Left ventricle myocardium inferior (tissue), 1 donor: ENCODE results near the gene EFTUD2. TPM values are rescaled to one million over a fixed set of nuclear protein-coding genes. Genes with fewer than 3 reads are reported as not detected.

Experiments
- DNase-seq: peaks from one replicate; pipeline ENCODE4 v3.0.0-alpha.2; 2020
- H3K27ac ChIP-seq: fragments of 200-600 bp; replicated peaks from 2 replicates; pipeline ENCODE4 v1.8.0; 2021
- H3K27me3 ChIP-seq: fragments of 200-600 bp; 2 replicates; pipeline ENCODE4 v1.8.0; 2021; ENCODE audit warnings: low read depth
- H3K36me3 ChIP-seq: fragments of 200-600 bp; 2 replicates; pipeline ENCODE4 v1.8.0; 2021
- H3K4me1 ChIP-seq: fragments of 200-600 bp; 2 replicates; pipeline ENCODE4 v1.8.0; 2021
- H3K4me3 ChIP-seq: fragments of 200-600 bp; 2 replicates; pipeline ENCODE4 v1.8.0; 2021; ENCODE audit warnings: mild to moderate bottlenecking, moderate library complexity
- H3K9me3 ChIP-seq: fragments of 200-600 bp; replicated peaks from 2 replicates; pipeline ENCODE4 v1.8.0; 2021
- intact Hi-C: fragments of 100-400 bp; cut with micrococcal nuclease; formaldehyde crosslinking; loops from one replicate; pipeline ENCODE4 v1.11.0; 2022
- total RNA-seq: library from RNA; stranded (reverse); fragmentation: NEBNext Ultra II Directional; extraction: Animal tissue kit (Norgen Biotek cat#: 25700); gene quantifications from one replicate; pipeline ENCODE4 v1.2.1, GENCODE V29; 2021
- TF ChIP-seq, protein P1 (sequence below): fragments of 200-600 bp; IDR thresholded peaks from 2 replicates; pipeline ENCODE4 v1.8.0; 2021; ENCODE audit warnings: antibody characterized with exemption, mild to moderate bottlenecking, borderline replicate concordance
- donor health status: DM: no; HTN: yes; CAD: no; lungs with severe emphysema.

The EFTUD2 gene
- total RNA-seq, 1 donor from 2014 or later, result 62.0 TPM

DNA sequence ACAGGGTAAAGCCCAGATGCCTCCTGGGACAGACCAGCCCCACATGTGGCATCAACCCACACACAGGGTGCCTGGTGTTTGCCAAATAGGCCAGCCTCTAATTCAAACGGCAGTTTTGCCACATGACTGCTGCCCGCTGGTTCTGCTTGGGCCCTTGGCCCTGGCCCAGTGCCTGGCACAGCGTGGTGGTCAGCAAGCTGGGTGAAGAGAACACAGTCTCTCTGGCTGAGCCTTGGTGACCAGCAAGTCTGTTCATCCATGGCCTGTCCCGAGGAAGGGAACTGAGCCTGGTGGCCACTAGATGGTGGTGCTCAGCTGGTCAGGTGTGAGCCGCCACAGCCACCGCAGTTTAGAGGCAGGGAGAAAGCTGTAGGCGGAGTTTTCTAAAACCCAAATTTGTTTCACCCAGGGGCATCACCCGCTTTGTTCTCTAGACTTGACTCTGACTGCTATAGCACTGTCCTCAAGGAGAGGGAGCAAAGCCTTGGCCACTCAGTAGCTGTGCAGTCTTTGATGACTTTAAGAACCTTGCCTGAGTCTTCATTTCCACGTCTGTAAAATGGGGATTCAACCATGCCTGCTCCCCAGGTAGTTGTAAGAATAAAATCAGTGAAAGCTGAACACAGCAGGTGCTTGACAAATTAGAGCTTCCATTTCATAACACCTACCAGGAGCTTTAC lies 20.8 kb upstream of the EFTUD2 start:
- H3K9me3 ChIP-seq, result no peaks in the 10 kb centered on the region
- intact Hi-C loops, result loop anchor here (1.0 kb wide), 1 partner anchor 101 kb away; no protein-coding TSS in a partner anchor
- H3K27me3 ChIP-seq, result peaks cover 6% of the 10 kb centered on the region
- no peaks in the 10 kb centered on the region for H3K36me3 ChIP-seq
- no peak overlapping the region for H3K4me3 ChIP-seq
- peak; percentile 78 for DNase-seq
- peaks cover 62% of the 10 kb centered on the region for H3K4me1 ChIP-seq
- TF ChIP-seq, protein P1, sequence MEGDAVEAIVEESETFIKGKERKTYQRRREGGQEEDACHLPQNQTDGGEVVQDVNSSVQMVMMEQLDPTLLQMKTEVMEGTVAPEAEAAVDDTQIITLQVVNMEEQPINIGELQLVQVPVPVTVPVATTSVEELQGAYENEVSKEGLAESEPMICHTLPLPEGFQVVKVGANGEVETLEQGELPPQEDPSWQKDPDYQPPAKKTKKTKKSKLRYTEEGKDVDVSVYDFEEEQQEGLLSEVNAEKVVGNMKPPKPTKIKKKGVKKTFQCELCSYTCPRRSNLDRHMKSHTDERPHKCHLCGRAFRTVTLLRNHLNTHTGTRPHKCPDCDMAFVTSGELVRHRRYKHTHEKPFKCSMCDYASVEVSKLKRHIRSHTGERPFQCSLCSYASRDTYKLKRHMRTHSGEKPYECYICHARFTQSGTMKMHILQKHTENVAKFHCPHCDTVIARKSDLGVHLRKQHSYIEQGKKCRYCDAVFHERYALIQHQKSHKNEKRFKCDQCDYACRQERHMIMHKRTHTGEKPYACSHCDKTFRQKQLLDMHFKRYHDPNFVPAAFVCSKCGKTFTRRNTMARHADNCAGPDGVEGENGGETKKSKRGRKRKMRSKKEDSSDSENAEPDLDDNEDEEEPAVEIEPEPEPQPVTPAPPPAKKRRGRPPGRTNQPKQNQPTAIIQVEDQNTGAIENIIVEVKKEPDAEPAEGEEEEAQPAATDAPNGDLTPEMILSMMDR, result peak; percentile 89
- peak overlapping the region; percentile 85 for H3K27ac ChIP-seq

DNA sequence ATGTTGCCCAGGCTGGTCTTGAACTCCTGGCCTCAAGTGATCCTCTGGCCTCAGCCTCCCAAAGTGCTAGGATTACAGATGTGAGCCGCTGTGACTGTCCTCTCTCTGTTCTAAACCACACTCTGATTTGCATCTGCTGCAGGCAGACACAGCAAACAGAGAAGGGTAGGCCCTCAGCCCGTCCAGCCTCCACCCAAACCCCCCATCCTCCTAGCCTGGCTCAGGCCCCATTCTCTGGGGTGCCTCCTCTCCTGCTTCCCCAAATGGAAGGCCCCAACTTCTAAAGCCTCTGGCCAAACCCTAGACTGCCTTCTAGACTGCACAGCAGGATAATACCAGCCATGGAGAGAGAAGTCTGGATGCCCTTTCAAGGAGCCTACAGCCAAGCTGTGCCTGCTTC lies 20.2 kb upstream of the EFTUD2 start:
- intact Hi-C loops, result no loop called here

DNA sequence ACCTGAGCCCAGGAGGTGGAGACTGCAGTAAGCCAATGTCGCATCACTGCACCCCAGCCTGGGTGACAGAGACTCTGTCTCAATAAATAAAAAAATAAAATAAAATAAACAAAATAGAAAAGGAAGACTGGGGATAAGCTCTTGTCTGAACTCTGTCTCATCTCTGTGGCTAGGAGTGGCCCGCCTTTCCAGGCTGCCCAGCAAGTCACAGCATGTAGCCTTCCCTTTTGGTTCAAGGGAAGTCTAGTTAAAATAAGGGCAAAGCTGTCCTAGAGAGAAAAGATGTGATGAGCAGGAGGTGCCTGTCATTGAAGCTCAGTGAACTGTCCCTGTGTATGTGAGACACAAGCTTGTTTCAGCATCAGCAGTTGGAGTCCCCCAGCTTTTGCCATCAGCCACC lies 18.8 kb upstream of the EFTUD2 start:
- TF ChIP-seq, protein P1, result no peak
- peaks cover 57% of the 10 kb centered on the region for H3K4me1 ChIP-seq
- peaks cover 21% of the 10 kb centered on the region for H3K27me3 ChIP-seq
- H3K36me3 ChIP-seq, result no peaks in the 10 kb centered on the region
- intact Hi-C loops, result no loop called here
- DNase-seq, result no peak
- H3K9me3 ChIP-seq, result no peaks in the 10 kb centered on the region
- H3K4me3 ChIP-seq, result no peak overlapping the region
- no peak overlapping the region for H3K27ac ChIP-seq

More for the DNA sequence above, 20.2 kb upstream of the EFTUD2 start:
- DNase-seq, result no peak
- no peaks in the 10 kb centered on the region for H3K36me3 ChIP-seq
- H3K4me3 ChIP-seq, result no peak overlapping the region
- H3K9me3 ChIP-seq, result no peaks in the 10 kb centered on the region
- no peak overlapping the region for H3K27ac ChIP-seq
- TF ChIP-seq, protein P1, result no peak
- H3K27me3 ChIP-seq, result peaks cover 9% of the 10 kb centered on the region
- peaks cover 62% of the 10 kb centered on the region for H3K4me1 ChIP-seq

DNA sequence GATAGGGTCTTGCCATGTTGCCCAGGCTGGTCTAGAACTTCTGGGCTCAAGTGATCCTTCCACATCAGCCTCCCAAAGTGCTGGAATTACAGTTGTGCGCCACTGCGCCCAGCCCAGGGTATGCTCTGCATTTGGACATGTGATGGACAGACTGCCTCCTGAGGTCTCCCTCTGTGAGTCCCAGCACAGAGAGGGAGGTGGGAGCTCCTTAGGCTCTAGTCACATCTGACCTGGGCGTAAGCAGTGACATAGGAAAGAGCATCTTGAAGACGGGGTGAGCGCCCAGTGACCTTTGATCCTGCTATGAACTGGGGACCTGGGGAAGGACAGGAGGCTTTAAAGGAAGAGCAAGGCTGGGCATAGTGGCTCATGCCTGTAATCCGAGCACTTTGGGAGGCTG lies 18.2 kb upstream of the EFTUD2 start:
- TF ChIP-seq, protein P1, result no peak
- H3K27ac ChIP-seq, result peak overlapping the region; percentile 79
- no peaks in the 10 kb centered on the region for H3K36me3 ChIP-seq
- H3K4me3 ChIP-seq, result no peak overlapping the region
- no peaks in the 10 kb centered on the region for H3K9me3 ChIP-seq
- intact Hi-C loops, result no loop called here
- H3K4me1 ChIP-seq, result peaks cover 51% of the 10 kb centered on the region
- no peak for DNase-seq
- H3K27me3 ChIP-seq, result peaks cover 26% of the 10 kb centered on the region

DNA sequence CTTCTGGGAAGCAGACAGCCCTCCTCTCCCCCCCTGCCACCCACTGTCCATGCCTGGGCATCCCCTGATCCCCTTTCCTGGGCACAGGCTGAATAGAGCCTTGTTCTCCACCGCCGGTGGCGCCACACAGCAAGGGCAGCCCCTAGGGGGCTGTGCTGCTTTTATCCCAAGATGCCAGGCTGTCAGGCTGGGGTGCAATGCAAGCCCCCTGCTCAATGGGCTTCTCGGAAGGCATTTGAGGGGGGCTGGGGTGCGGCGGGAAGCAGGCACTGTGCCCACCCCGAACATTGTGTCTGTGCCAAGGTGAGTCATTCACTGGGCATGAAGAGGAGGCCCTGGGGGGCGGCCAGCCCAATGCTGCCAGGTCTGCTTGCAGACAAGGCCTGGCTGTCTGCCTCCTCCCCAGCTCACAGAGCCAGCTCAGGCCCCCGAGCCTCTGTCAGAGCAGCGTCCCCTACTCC lies 17.6 kb upstream of the EFTUD2 start:
- no peaks in the 10 kb centered on the region for H3K9me3 ChIP-seq
- peaks cover 32% of the 10 kb centered on the region for H3K27me3 ChIP-seq
- TF ChIP-seq, protein P1, result no peak
- peaks cover 46% of the 10 kb centered on the region for H3K4me1 ChIP-seq
- intact Hi-C loops, result no loop called here
- DNase-seq, result peak; percentile 73
- H3K27ac ChIP-seq, result peak overlapping the region; percentile 79
- H3K4me3 ChIP-seq, result no peak overlapping the region
- no peaks in the 10 kb centered on the region for H3K36me3 ChIP-seq
